ENCODE measurements around the gene HCK.

DNA sequence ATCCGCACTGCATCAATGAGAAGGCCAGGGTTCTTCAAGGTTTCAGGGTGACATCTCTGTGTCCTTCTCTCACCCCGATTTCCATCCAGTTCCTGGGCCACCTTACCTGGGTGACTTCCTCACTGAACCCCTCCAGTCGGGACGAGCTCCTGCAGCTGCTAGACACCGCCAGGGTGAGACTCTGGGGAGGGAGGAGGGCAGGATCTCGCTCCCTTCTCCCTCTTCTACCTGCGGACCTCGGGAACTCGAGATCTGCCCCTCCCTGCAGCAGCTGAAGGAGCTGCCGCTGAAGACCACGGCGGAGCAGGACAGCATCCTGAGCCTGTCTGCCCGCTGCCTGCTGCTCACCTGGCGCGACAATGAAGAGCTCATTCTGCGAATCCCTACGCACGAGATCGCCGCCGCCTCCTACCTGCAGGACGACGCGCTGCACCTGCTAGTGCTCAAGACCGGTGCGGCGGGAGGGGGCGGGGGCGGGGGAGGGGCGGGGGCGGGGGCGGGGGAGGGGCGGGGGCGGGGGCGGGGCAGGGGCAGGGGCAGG is 34.3 kb upstream of the HCK start:
- TF ChIP-seq EZH2 (IDR thresholded peaks at IDR 0.05) (no peak), POLR2AphosphoS5 (IDR thresholded peaks at IDR 0.05; ENCODE audit: borderline replicate concordance, low read depth, low read length) (no peak)
